Midbrain (tissue), 1 donor: Measurements from ENCODE around the gene ARHGAP11A.

Experiments
- DNase-seq: peaks from one replicate; lab custom pipeline; 2025; lab: John Stamatoyannopoulos, UW

ARHGAP11A gene

DNA sequence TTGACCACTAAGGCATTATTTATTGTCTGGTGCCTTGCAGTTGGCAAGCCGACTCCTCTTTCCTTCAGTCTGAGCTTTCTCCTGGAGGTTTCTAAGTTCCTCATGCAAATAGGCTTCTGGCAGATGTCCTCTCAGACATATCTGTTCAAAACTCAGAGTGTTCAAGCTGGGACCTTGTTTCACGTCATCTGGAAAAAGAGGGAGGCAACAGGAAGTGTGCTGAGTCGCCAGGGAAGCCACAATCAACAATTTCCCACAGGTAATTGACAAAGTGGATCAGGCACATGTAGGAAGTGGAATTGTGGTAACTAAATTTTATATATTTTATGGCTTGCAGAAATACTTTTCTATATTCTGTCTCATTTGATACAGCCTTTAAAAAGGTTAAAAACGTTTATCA is 40.8 kb downstream of the ARHGAP11A start:
- no peak for DNase-seq

DNA sequence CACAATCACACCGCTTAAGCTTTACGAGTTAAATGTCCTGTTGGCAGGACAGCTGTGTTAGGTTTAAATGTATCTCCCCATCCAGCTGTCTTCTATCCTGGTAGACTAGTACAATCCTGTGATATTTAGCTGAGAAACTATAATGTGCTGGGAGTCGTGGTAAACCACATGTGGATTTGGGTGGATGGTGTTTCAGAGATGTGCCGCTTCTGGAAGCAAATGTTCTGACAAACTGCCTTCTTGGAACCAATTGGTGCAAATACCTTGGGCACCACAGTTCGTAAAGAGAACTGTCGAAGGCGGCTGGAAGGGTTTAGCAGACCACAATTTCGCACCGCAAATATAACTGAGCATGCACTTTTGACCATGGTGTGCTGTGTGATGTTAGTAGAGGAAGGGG is 41.2 kb downstream of the ARHGAP11A start:
- no peak for DNase-seq

DNA sequence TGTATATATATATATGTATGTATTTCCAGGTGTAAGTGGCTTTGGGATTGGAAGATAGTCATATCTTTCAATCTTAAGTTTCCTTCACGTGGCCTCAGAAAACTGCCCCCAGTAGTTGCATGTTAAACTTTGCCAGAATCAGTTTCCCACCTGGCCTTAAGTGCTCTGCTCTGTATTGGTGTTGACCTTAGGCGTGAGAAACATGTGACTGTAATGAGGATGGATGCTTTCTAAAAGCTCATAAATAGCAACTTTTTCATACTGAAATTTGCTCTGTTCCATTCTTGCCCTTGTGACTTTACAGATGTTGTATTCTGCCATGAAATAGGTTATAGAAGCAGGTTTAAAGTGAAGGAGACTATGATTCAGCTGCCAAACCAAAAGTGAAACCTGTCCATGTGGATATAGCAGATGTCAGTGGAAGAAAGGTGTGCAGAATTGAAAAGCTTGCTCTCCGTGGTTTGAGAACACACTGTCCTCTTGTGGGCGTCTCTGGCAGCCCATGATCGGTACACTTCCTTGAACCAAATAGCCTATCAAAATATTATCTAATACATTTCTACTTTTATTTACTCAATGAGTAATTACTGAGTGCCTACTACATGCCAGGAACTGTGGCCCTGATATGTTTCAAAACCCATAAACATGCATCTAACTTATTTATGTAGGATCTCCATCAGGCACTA is 42.0 kb downstream of the ARHGAP11A start:
- DNase-seq, result no peak

DNA sequence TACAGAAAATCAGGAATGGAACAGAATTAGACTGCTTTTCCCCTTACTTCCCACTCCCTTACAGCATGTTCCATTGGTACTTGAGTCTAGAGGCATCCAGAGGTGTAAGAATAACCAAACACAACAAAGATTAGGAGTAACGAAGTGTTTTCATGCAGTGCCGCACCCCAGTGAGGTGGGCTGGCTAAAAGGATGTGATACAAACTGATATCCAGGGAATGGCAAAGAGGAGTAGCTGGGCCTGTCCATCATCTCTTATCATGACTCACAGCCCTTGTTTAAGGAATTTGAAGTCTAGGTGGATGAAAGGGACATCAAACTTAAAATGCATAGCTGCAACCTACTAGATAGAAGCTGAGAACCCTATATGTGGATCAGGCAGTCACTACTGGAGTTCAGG is 42.6 kb downstream of the ARHGAP11A start:
- DNase-seq, result no peak

DNA sequence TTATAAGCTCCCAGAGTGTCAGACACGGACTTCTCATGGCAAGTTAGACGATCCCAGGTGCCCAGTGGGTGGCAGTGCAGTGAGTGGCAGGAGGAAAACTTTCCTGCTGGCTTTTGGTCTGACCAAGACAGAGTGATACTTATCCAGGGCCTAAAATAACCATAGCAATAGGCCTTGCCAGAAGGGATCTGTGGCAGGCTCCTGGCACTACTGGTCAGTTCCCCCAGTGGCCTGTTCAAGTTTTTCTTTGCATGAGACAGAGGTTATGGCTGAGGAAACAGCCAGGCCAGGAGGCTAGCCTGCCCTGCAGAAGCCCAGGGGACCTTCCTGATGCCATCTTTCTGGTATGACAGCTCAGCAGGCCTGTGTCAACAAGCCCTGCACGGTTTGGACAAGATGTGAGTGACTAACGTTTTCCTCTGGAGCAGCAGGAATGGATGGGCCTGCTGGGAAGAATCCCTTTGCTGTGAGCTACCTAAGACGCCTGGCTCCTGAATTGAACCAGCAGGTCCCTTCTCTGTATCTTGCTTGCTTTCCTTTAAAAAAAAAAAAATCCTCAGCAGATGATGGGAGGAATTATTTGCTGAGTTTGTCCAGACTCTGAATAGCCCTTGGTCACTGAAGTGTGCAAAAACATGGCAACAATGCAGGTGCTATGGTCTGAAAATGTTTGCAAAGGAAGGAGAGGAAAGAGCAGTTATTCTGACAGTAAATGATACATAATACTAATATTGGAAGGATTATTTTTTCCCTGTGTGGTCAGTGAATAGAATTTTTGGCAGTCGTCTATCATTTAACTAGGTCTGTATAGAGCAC is 44.2 kb downstream of the ARHGAP11A start:
- DNase-seq, result no peak

DNA sequence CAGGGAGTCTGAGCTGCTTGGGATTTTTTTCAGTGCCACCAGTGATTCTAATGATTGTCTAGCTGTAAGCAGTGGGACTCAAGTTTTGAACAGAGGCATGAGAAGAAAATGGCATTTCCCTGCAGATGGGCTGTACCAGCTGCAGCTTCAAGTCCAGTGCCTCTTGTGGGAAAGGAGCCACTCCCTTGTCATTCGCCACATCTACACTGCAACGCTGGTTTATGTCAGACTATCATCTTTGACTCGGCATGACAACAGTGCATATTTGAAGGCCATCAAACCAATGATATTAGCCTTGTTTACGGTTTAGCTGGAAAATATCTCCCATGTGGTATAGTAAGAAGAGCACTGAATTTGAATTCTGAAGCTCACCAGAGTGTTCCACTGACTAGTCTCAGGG is 48.4 kb downstream of the ARHGAP11A start:
- no peak for DNase-seq

DNA sequence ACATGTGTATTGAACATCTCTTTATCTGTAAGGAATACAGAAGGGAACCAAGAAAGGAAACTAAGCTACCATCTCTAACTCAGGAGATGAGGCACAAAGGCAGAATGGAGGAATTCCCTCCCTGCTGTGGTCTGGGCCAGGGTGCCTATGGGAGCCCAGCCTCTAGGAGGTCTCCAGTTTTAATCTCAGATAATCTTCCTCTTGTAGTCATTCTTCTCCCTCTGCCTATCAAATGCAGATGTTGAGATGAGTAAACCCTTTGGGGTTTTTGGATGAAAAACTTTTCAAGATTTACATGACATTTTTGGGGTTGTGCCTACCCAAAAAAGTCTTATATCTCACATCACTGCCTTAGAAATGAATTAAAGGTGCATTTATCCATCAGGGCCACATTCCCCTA is 49.5 kb downstream of the ARHGAP11A start:
- no peak for DNase-seq

DNA sequence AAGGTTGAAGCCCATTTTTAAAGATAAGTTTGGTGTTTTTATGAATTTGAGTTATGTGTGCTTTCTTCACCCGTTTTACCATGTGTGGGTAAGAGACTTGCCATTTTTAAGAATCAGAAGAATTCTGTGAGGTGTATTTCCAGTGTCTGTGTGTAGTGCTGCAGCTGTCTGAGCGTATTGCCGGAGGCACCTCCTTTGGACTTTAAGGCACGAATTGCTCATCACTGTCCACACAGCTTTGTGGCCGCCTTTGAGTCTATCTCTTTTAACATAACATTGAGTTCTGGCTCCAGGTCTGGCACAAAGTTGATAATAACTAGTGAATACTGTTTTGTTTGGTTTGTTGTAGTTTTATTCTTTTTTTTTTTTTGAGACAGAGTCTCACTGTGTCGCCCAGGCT is 52.0 kb downstream of the ARHGAP11A start:
- no peak for DNase-seq

DNA sequence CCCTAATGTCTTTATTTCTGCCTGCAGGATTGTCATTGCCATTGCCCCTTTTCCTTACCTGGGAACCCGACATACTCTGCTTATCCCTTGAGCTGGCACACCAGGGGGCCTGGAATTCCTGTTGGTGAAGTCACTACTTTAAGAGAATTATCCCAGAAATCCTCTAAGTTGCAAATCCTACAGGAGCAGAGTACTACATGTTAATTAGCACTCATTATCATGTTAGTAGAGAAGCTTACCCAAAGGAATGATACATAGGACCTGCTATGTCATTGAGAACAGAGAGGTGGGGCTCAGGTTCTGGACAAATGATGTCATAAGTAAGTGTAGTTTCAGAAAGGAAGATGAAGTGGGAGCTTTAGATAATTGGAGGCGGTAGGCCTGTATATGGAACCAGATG is 53.6 kb downstream of the ARHGAP11A start:
- DNase-seq, result no peak

DNA sequence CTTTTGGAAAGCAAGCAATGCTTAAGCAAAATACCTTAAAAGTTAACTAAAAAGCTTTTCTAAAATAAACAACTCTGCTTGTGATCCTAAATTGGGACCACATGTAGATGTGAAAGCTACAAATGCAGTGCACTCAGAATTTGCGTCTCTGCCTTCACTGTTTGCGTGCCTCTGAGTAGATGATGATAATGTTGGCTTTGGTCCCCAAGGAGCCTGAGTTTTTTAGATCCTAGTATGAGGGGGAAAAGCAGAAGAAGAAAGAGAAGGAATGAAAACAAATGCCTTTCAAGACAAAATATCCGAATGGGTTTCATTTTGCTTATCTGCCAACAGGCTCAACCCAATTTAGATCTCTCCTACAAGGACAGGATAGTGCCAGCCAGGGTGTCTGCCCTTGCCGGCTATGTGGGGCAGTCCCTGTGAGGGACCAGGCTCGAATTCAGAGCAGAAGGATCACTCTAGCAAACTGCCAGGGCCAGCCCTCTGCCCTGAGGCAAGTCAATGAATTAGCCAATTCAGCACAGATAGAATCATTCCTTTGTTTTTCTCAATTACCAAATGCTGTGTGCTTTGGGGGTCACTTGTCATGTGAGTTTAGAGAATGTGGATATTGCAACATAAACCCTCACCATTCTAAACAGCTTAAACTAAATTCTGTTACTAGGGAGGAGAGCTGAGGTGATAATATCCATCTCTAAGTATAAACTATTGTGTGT is 54.8 kb downstream of the ARHGAP11A start:
- peak; percentile 87 for DNase-seq

DNA sequence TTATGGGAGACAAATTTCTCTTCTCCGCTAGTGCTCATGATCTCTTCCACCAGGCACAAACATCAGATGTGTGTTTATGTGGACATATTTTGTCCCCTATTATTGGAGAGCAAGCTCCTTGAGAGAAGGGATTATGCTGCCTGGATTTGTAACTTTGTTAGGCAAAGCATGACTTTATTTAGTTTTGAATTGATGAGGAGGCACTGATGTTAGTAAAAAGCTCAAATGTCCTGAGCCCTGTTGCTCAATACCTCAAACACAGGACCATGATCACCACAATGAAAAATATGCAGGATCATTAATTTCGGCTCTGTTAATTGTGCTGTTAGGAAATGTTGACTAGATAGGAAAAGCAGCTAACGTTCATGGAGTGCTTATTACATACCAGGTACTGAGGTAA is 55.3 kb downstream of the ARHGAP11A start:
- DNase-seq, result no peak

DNA sequence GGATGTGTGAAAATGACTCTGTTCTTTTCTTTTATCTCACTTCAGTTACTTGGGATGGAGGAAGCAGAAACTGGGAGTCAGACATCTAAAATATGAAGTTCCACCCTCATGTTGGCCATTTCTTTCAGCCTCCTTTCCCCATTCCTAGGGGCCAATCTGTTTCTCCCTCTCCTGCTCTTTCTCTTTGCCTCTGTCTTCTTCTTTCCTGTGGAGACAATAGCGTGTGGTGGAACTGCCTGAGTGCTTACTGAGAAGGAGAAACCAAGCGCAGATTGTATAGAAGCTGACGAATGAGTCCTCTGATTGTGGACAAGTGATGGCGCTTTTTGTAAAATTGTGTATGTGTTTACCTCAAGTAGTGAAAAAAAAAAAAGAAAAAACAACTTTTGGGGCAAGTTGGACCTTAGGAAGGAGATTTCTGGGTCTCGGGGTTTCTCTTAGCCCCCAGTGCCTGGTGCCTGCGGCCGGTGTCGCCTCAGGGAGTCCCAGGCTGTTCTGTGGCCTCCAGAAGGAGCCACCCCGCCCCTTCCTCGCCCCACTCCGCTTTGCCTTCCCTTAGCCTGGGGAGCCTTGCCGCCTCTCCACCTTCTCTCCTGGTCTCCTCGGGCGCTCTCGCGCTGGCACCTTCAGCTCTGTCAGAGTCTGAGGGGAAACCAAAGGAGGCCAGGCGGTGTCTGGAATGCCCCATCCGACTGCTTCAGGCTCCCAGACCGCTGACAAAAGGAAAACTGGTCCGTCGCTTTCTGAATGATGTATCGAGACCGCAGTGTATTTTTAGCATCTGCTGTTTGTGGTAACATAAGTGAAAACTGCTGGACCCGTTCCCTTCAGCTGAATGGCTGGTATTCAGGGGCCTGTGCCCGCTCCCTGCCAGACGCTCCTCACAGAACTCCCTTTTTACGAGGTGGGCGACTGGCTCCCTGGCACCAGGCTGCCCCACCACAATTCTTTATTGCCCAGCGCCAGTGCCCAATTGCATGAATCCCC is 56.3 kb downstream of the ARHGAP11A start:
- peak; percentile 43 for DNase-seq

DNA sequence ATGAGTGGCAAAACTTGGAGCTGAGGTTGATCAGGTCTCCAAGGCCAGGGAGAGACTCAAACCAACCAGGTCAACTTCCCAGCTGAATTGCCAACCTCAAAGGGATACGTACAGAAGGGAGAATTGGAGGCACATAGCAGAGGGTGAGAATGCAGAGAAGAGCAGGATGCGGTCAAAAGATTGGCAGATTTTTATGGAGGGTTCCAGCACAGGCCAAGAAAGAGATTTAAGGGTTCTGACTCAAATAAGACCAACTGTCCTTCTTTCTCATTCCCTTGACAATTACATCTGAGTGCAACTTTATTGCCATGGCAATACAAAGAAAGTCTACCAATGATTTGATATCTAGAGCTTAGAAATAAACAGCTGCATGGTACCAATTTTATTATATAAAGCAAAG is 59.4 kb downstream of the ARHGAP11A start:
- DNase-seq, result no peak

DNA sequence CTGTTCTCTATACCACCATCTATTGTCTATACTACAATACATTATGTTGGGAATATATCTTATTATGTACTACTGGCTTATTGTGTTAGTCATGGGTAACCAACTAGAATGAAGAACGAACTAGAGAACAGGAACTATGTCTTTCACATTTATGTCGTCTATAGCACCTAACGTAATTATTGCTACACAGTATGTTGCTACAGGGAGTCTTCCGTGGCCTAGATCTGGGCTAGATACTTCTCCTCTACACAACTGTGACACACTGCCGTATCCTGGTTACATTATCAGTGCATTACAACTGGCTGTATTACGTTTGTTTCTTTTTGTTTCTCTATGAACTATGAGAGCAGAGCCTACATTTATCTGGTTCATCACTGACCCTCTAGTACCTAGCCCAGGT is 60.2 kb downstream of the ARHGAP11A start:
- no peak for DNase-seq

DNA sequence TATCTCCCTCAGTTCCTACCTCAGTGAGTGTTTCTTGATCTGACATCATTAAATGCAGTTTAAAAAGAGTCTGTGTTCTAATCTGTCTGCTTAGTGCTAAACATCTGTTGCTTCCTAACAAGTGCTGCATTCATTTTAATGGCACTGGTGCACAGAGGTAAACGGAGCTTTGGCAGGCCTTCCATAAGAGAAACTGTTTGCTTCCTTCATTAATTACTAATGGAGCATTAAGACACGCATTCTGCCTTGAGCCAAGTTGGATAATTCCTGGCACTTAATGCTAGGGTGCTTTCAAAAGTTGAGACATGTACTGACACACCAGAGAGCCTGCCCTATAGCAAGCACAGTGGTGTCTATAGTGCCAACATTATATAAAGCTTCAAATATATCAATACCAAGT is 60.9 kb downstream of the ARHGAP11A start:
- DNase-seq, result no peak

DNA sequence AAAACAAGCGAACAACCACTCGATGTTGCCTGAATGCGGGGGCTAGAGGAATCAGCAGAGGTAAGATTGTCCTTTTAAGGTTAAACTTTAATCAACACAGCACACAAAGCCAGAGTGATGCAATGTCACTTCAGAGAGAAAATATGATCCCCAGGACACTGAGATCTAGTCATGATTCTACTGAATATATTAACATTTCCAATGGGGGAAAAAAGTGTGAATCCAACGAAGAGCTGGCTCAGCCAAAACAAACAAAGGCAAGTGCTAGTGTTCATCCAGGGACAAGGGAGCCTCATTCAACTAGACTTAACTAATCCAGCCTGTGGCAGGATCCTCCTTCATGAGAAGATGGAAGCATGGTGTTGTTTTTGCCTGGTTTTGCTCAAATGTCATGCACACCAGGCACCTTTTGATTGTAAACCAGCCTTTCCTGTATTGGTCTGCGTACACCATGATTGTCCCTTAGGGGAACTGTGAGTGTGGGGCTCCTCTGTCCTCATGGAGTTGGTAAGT is 62.0 kb downstream of the ARHGAP11A start:
- no peak for DNase-seq

DNA sequence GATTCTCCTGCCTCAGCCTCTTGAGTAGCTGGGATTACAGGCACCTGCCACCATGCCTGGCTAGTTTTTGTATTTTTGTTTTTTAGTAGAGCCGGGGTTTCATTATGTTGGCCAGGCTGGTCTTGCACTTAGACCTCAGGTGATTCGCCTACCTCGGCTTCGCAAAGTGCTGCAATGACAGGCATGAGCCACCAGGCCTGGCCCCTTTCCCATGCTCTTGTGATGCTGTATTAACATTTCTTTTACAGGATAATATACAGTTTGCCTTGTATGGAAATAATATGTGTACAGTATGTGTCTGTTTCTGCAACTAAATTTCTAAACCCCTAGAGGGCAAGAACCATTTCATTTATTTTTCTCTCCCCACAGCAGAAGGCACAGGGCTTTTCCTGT is 64.0 kb downstream of the ARHGAP11A start:
- no peak for DNase-seq

DNA sequence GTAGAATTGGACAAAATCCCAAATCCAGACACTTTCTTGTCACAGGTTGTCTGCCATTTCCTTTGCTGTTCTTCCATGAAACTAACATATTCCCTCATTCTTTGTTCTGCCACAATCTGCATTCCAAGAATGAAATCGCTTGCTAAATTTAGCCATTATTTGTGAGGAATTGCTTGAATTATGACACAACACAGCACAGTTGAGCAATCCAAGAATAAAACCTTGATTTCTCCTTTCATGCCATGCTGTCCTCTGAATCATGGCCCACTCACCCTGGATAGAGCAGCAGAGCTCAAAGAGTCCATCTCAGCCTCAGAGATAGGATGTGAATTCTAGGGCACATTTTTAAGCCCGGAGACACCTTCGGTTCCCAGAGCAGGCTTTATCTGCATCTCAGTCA is 67.3 kb downstream of the ARHGAP11A start:
- no peak for DNase-seq

DNA sequence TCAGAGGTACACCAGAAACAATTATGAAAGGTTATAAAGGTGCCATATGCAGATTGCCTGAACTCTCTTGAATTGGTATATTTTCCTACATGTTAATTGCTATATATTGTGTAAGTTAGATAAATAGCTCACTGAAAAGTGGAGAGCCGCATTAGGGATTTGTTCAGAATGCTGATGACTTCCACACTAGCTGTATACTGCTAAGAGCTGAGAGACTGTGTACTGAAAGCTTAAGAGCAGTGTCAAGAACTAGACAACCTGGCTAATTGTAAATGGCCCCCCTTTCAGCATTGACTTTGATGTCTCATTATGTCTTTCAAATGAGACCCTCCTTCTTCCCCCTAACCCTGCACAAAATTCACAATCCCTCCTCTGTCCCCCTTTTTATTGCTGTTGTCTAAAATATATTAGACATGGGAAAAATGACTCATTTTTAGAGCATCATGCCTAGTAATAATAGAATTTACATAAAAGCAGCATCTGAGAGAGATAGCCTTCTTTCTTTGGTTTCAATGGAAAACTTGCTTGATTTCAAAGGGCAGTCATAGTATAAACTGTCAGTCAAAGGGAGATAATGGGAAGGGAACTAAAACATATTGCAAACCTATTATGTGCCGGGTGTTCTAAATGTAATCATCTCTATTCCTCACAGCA is 67.8 kb downstream of the ARHGAP11A start:
- no peak for DNase-seq

DNA sequence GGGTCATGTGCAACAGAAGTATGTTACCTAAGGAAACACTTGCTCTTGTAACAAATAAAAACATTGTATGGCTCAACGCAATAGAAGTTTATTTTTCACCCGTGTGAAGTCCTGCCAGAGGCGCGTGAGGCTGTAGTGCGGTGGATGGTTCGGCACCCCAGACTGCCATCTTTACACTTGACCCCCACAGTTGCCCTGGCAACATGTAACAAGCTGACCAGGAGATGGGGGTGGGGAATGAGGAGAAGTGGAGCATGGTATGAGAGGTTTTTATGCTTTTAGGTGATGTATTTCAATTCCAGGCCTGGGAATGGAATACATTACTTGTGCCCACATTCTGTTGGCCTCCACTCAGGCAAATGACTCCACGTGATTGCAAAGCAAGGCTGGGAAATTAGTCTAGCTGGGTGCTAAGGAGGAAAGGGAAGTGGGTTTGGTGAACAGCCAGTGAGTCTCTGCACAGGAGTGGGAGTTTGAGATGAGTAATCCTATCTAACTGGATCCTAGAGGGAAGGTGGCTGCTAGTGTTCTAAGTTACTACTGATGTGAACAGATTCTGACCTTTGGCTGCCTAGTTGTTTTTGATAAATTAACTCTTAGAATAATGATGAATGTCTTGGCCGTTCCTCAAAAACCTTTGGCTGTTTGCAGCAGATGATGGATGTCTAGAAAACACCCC is 68.7 kb downstream of the ARHGAP11A start:
- no peak for DNase-seq
